ENCODE data around the gene SEC11A.
"Not testable (repeated sequence)": the region's sequence is repeated elsewhere in the genome, so short reads cannot be mapped to it uniquely, and the experiment has no call there.

Gene SEC11A

DNA sequence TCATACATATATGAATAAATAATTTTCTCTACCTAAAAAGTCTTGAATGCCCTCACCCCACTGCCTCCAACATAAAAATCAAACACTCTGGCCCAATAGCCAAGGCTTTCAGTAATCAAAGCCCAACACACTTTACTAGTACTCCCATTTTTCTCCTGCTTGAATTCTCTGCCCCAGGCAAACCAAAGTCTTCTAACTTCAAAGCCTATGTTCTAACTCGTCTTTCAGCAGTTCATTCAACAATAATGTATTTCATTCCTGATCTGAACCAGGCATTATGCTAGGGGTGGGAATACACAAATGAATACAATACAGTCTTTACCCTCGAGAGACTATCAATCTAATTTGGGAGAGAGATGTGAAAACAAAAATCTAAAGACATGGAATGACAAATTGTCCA lies 21.1 kb upstream of the SEC11A start:
- no peak for DNase-seq (ENCODE audit: low read depth)

GRCh38 chr15:84736375-84736774 lies 20.4 kb upstream of the SEC11A start:
- no peak for DNase-seq (ENCODE audit: low read depth)

DNA sequence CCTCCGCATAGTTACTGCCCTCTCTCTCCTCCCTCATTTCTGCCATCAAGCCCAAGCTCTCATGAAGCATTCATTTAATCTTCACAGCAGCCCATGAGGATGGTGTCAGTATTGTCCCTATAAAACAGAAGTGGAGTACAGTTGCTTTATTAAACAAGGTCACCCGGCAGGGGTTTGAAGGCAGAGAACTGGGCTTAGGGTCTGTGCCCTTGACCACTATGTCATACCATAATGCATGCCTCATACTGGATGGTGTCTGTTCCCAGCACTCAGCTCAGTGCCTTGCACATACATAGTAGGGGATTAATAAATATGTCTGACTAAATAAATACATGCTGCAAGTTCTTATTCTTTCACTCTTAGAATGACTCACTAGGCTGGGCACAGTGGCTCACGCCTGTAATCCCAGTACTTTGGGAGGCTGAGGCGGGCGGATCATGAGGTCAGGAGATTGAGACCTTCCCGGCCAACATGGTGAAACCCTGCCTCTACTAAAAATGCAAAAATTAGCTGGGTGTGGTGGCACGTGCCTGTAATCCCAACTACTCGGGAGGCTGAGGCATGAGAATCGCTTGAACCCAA lies 19.6 kb upstream of the SEC11A start:
- peak; percentile 82 for DNase-seq (ENCODE audit: low read depth)

DNA sequence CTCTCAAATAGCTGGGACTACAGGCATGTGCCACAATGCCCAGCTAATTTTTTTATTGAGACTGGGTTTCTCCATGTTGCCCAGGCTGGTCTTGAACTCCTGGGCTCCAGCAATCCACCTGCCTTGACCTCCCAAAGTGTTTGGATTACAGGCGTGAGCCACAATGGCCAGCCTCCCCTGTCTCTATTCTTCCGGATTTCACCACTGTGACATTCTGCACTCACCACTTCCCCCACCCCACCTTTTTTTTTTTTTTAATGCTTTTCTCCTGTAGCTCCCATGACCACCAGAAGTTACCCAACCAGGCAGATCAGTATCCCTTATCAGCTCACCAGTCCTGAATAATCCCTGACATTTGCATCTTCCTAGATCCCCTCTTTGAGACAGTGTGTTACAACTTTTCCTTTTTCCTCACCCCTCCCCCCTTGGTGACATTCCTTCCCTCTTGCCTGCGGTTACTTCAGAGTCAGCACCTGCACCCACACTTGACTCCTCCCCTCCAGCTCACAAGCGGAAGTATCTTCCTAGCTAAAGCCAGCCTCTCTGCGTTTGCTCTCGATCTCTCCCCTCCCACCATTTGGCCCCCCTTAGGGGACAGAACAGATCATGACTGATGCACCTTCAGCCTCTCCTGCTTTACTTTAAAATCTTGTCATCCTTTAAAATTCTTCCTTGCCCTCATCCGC lies 19.0 kb upstream of the SEC11A start:
- peak; percentile 71 for DNase-seq (ENCODE audit: low read depth)

DNA sequence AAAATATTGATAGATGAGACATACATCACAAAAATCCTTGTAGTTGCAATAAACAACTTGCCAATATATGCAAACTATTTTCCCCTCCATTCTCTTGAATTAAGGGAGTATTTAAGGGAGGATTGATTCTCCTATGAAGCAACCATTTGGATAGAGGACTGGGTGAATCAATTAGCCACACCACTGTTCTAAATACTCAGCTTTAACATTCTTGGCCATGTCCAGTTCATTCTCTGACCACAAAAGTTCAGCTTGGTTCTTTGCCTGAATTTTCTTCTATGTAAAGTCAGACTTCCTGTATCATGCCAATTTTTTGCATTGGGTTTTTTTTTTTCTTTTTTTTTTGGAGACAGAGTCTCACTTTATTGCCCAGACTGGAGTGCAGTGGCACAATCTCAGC lies 15.8 kb upstream of the SEC11A start:
- DNase-seq (ENCODE audit: low read depth), result peak; percentile 86

DNA sequence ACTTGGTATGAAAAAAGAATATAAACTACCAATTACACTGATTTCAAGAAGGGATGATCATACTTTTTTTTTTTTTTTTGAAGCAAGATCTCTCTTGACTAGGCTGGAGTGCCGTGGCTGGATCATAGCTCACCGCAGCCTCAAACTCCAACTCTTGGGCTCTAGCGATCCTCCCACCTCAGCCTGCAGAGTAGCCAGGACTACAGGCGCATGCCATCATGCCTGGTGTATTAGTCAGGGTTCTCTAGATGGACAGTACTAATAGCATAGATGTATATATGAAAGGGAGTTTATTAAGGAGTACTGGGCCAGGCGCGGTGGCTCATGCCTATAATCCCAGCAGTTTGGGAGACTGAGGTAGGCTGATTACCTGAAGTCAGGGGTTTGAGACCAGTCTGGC lies 11.5 kb upstream of the SEC11A start:
- peak; percentile 71 for DNase-seq (ENCODE audit: low read depth)

DNA sequence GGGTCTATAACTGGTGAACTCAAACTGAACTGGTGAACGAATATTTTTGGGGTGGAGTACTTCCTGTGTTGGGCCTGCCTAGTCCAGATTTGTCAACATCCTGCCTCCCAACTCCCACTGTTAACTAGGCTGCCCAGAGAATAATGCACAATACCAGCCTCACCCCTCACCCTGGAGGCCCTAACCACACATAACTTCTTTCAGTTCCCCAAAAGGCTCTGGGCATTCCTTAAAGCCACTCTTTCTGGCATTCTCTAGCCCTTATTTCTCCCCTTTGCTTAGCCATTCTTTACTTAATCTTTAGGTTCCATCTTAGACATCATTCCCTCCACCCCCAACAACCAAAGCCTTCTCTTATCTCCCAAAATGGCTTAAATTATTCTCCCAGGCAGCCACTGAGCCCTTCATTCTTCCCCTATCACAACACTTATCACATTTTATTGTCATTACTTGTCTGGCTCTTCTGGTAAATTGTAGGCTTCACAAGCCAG lies 9.1 kb upstream of the SEC11A start:
- DNase-seq (ENCODE audit: low read depth), result peak; percentile 45

DNA sequence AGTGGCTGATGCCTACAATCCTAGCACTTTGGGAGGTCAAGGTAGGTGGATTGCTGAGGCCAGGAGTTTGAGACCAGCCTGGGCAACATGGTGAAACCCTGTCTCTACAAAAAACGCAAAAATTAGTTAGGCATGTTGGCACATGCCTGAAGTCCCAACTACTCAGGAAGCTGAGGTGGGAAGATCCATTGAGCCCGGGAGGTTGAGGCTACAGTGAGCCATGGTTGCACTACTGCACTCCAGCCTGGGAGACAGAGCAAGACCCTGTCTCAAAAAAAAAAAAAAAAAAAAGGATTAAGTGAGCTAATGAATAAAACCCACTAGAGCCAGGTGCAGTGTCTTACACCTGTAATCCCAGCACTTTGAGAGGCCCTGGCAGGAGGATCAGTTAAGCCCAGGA lies 6.7 kb upstream of the SEC11A start:
- DNase-seq (ENCODE audit: low read depth), result no peak

GRCh38 chr15:84721371-84721770 lies 5.4 kb upstream of the SEC11A start:
- DNase-seq (ENCODE audit: low read depth), result no peak

DNA sequence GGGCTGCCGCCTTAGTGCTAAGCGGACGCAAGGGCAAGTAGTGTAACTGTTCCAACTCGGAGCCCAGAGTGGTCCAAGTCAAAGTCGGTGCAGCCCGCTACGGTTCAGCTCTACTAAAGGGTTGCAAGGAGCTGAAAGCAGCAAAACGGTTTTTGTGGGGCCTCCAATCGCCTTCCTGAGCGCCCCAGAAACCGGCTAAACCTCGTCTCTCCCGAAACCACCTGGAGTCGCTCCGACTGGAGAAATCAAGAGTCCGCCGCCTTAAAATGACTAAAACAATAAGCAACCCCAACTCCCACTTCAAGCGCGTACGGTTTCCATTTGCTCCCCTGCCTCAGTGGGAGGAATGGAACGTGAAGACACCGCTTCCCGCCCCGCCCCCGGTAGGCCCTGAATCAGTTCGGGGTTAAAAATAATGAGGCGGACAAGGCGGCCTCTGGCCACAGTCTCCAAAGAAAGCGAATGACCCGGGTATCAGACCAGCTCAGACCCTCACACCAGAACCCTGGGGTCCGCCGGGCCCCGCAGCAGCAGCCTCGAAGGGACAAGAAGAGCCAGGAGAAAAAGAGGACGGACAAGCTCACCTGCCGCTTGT lies 401 bp downstream of the SEC11A start:
- peak; percentile 49 for DNase-seq (ENCODE audit: low read depth)

DNA sequence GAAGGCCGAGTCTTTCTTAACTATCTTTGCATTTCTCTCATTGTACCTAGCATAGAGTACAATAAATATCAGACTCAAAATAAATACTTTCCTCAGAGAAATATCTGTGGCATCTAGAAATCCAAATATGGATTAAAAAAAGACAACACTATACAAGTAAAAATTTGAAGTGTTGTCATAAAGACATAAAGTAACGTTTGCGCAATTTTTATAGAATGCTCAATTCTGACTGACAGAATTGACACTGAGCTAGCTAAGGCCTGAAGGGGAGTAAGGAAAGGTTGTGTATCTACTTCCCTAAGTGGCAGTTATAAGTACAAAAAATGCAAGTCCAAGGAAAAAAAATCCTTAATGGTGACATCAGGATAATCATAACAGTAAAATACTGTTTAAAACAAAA lies 1.1 kb downstream of the SEC11A start:
- DNase-seq (ENCODE audit: low read depth), result no peak

DNA sequence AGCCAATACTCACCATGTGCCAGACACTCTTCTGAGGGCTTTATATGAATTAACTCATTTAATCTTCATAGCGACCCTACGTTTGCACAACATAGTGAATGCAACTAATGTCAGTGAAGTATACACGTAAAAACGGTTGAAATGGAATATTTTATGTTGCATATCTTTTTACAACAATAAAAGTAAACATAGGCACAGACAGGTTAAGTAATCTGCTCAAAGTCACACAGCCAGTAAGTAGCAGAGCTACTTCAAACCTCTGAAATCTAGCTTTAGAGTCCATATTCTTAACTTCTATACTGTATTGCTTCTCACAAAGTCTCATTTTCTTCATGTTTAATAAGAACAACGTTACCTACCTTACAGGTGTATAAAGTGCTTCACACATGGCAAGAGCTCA lies 1.6 kb downstream of the SEC11A start:
- DNase-seq (ENCODE audit: low read depth), result no peak

DNA sequence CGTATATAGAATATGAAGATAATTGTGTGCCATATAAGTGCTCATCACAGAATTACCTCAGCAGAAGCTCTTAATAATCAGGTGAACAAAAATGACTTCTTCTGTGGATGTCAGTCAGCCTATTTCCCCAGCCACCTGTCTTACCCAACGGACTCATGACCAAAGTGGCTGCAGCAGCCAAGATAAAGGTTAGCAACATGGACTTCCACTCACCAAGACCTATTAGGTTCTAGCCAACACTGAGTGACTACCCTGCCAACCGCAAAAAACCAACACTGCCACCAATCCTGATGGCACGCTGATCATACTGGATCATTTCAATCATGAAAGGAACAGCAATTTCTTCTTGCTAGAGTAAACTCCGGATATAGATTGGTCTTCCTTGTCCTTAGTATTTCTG lies 12.1 kb downstream of the SEC11A start:
- DNase-seq (ENCODE audit: low read depth), result no peak

- DNase-seq (ENCODE audit: low read depth), result peak; percentile 56
These were observed 12.9 kb downstream of the SEC11A start for GRCh38 chr15:84702961-84703482.

DNA sequence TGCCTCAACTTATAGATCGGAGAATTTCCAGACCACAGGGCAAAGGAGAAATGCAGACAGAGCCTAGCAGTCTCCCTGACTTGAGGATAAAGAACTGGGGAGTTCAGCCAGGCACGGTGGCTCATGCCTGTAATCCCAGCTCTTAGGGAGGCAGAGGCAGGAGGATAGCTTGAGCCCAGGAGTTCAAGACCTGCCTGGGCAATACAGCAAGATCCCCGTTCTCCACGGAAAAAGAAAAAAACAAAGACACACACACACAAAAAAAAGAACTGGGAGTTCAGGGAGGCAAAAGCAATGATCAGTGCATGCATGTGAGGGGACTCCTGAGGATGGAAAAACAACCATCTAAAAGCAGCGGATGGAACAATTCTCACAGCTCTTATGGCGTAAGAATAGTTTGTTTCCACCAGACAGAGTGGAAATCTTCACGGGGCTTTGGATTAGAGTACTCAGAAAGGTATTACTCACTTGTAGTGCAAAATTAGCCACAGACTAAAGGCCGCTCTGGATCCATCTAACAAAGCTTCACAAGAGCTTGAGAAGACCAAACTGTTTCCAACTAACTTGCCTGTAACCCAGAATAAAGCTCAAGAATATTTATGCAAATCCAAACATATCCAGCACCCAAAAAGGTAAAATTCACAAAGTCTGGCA lies 16.3 kb downstream of the SEC11A start:
- no peak for DNase-seq (ENCODE audit: low read depth)

GRCh38 chr15:84697236-84697990 lies 18.5 kb downstream of the SEC11A start:
- no peak for DNase-seq (ENCODE audit: low read depth)

GRCh38 chr15:84696757-84697156 lies 19.2 kb downstream of the SEC11A start:
- DNase-seq (ENCODE audit: low read depth), result no peak

DNA sequence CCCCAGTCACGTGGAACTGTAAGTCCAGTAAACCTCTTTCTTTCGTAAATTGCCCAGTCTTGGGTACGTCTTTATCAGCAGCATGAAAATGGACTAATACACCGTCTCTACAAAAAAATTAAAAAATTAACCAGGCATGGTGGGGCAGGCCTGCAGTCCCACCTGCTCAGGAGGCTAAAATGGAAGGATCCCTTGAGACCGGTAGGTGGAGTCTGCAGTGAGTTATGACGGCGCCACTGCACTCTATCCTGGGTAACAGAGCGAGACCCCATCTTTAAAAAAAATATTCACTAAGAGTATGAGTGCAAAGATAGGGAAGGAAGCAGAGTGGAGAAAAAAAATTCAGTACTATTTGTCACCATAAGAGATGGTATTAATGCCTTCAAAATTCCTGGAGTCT lies 25.6 kb downstream of the SEC11A start:
- no peak for DNase-seq (ENCODE audit: low read depth)

- no peak for DNase-seq (ENCODE audit: low read depth)
These were observed 26.1 kb downstream of the SEC11A start for GRCh38 chr15:84689858-84690257.

- not testable (repeated sequence) for DNase-seq (ENCODE audit: low read depth)
These were observed 29.5 kb downstream of the SEC11A start for GRCh38 chr15:84686446-84686845.

- peak; percentile 95 for DNase-seq (ENCODE audit: low read depth)
These were observed 30.6 kb downstream of the SEC11A start for GRCh38 chr15:84685304-84685703.

DNA sequence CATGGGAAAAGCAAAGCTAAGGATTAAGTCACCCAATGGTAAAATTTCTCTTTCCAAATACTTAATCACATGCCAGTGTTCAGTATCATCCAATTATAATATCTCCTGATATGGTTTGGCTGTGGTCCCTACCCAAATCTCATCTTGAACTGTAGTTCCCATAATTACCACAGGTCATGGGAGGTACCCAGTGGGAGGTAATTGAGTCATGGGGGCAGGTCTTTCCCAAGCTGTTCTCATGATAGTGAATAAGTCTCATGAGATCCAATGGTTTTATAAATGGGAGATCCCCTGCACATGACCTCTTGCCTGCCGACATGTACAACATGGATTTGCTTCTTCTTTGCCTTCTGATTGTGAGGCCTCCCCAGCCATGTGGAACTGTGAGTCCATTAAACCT lies 31.8 kb downstream of the SEC11A start:
- DNase-seq (ENCODE audit: low read depth), result peak; percentile 76
